Measurements from ENCODE around the gene DIAPH2.

- no peak for TF ChIP-seq L3MBTL2 (conservative IDR thresholded peaks at IDR 0.05)
- no peak for TF ChIP-seq SUZ12 (IDR thresholded peaks at IDR 0.05)
- TF ChIP-seq BHLHE40 (IDR thresholded peaks at IDR 0.05; ENCODE audit: borderline replicate concordance): no peak
Measured at GRCh38 chrX:97027384-97027922, 342.8 kb downstream of the DIAPH2 start.
